ENCODE data around the gene CRKL. TPM values are rescaled to one million over a fixed set of nuclear protein-coding genes. Genes with fewer than 3 reads are reported as not detected.
"Not testable (repeated sequence)": the region's sequence is repeated elsewhere in the genome, so short reads cannot be mapped to it uniquely, and the experiment has no call there.

Gene CRKL
- total RNA-seq, 1 donor from 2014 or later = 91.0 TPM

- Histone ChIP-seq H3K27ac (no peak overlapping the region), H2AFZ (replicated peaks) (no peak overlapping the region), H4K20me1 (ENCODE audit: low read depth) (no peaks in the 10 kb centered on the region), H3K9ac (no peak overlapping the region), H3K4me2 (no peak overlapping the region), H3K9me3 (ENCODE audit: low read depth) (no peaks in the 10 kb centered on the region), H3K79me2 (ENCODE audit: low read depth) (no peaks in the 10 kb centered on the region), H3K4me1 (no peaks in the 10 kb centered on the region), H3K27me3 (no peaks in the 10 kb centered on the region), H3K4me3 (no peak overlapping the region), H3F3A (ENCODE audit: low read depth) (no peaks in the 10 kb centered on the region), H3K36me3 (no peaks in the 10 kb centered on the region)
- Mint-ChIP-seq H3K4me1 (no peaks in the 10 kb centered on the region), H3K27ac (no peak overlapping the region), H3K27me3 (ENCODE audit: insufficient read depth, low read depth) (peaks cover 6% of the 10 kb centered on the region), H3K36me3 (peaks cover 7% of the 10 kb centered on the region), H3K4me3 (no peak overlapping the region), H3K9me3 (no peaks in the 10 kb centered on the region)
- no peak for DNase-seq (ENCODE audit: low spot score)
- no peak for TF ChIP-seq CTCF (IDR thresholded peaks at IDR 0.05)
- TF ChIP-seq EZH2phosphoT487 (IDR thresholded peaks at IDR 0.05) = no peak
- TF ChIP-seq EZH2 (IDR thresholded peaks at IDR 0.05) = no peak
These were observed 26.2 kb upstream of the CRKL start for GRCh38 chr22:20890975-20891374.

GRCh38 chr22:20897737-20898136, 19.5 kb upstream of the CRKL start:
- H3K4me3 ChIP-seq; H3K27me3 ChIP-seq; H3K9ac ChIP-seq; H4K20me1 ChIP-seq (ENCODE audit: low read depth); H2AFZ ChIP-seq (replicated peaks); H3K9me3 Mint-ChIP-seq; H3K27ac Mint-ChIP-seq; H3K27ac ChIP-seq; H3K36me3 ChIP-seq; H3F3A ChIP-seq (ENCODE audit: low read depth); DNase-seq (ENCODE audit: low spot score); H3K27me3 Mint-ChIP-seq (ENCODE audit: insufficient read depth, low read depth); H3K4me1 Mint-ChIP-seq; H3K4me1 ChIP-seq; H3K36me3 Mint-ChIP-seq; H3K4me2 ChIP-seq; H3K4me3 Mint-ChIP-seq; H3K79me2 ChIP-seq (ENCODE audit: low read depth); H3K9me3 ChIP-seq (ENCODE audit: low read depth): not testable (repeated sequence)

GRCh38 chr22:20899827-20900423, 17.3 kb upstream of the CRKL start:
- DNase-seq (ENCODE audit: low spot score) = no peak
- Mint-ChIP-seq H3K27me3 (ENCODE audit: insufficient read depth, low read depth) (peaks cover 1% of the 10 kb centered on the region), H3K4me1 (no peaks in the 10 kb centered on the region), H3K4me3 (no peak overlapping the region), H3K36me3 (no peaks in the 10 kb centered on the region), H3K9me3 (no peaks in the 10 kb centered on the region), H3K27ac (no peak overlapping the region)
- H3K9me3 ChIP-seq (ENCODE audit: low read depth) = no peaks in the 10 kb centered on the region
- H3K27ac ChIP-seq = no peak overlapping the region
- H3K9ac ChIP-seq = no peak overlapping the region
- H3K4me2 ChIP-seq = no peak overlapping the region
- no peaks in the 10 kb centered on the region for H3F3A ChIP-seq (ENCODE audit: low read depth)
- H2AFZ ChIP-seq (replicated peaks) = no peak overlapping the region
- H3K79me2 ChIP-seq (ENCODE audit: low read depth) = no peaks in the 10 kb centered on the region
- no peaks in the 10 kb centered on the region for H3K36me3 ChIP-seq
- no peaks in the 10 kb centered on the region for H3K4me1 ChIP-seq
- no peaks in the 10 kb centered on the region for H4K20me1 ChIP-seq (ENCODE audit: low read depth)
- no peaks in the 10 kb centered on the region for H3K27me3 ChIP-seq
- H3K4me3 ChIP-seq = no peak overlapping the region
- no peak for TF ChIP-seq EZH2 (IDR thresholded peaks at IDR 0.05)
- no peak for TF ChIP-seq CTCF (IDR thresholded peaks at IDR 0.05)
- TF ChIP-seq EZH2phosphoT487 (IDR thresholded peaks at IDR 0.05) = no peak

GRCh38 chr22:20901093-20902033, 15.8 kb upstream of the CRKL start:
- not testable (repeated sequence) for H3K27ac Mint-ChIP-seq; H3K9me3 Mint-ChIP-seq; H3K36me3 ChIP-seq; H3K27ac ChIP-seq; H3K4me3 ChIP-seq; H3K9ac ChIP-seq; H4K20me1 ChIP-seq (ENCODE audit: low read depth); H3K27me3 Mint-ChIP-seq (ENCODE audit: insufficient read depth, low read depth); H2AFZ ChIP-seq (replicated peaks); H3K4me1 Mint-ChIP-seq; H3K9me3 ChIP-seq (ENCODE audit: low read depth); H3K36me3 Mint-ChIP-seq; H3K4me1 ChIP-seq; H3K4me2 ChIP-seq; H3K4me3 Mint-ChIP-seq; H3K79me2 ChIP-seq (ENCODE audit: low read depth); H3F3A ChIP-seq (ENCODE audit: low read depth); DNase-seq (ENCODE audit: low spot score); H3K27me3 ChIP-seq

All from neural progenitor cell (in vitro differentiated cells).